MM.1S (cell line): ENCODE data around the gene ERCC4.

Experiments
- DNase-seq: peaks from one replicate; pipeline ENCODE4 v3.0.0-alpha.2; 2015
- H2AFZ ChIP-seq: fragments of 300-600 bp; sonication (generic); 2 replicates; pipeline ENCODE4 v1.6.0; 2016; ENCODE audit warnings: antibody characterized with exemption, low read length
- H3F3A ChIP-seq: fragments of 300-600 bp; sonication (generic); 2 replicates; pipeline ENCODE4 v1.6.1; 2016; ENCODE audit warnings: mild to moderate bottlenecking, antibody characterized with exemption, low read length, moderate library complexity, mixed read lengths; ENCODE audit not compliant: insufficient read depth
- H3K27ac ChIP-seq: fragments of 300-600 bp; sonication (generic); 2 replicates; pipeline ENCODE4 v1.5.1; 2016; ENCODE audit warnings: mild to moderate bottlenecking, low read length
- H3K27me3 ChIP-seq: fragments of 300-600 bp; sonication (generic); replicated peaks from 2 replicates; pipeline ENCODE4 v1.6.0; 2016; ENCODE audit warnings: low read length; ENCODE audit not compliant: insufficient read depth
- H3K36me3 ChIP-seq: fragments of 300-600 bp; sonication (generic); replicated peaks from 2 replicates; pipeline ENCODE4 v1.6.1; 2016; ENCODE audit warnings: mild to moderate bottlenecking, low read length, mixed read lengths; ENCODE audit not compliant: insufficient read depth
- H3K4me1 ChIP-seq: fragments of 300-600 bp; sonication (generic); 2 replicates; pipeline ENCODE4 v1.6.1; 2016; ENCODE audit warnings: low read length, mixed read lengths
- H3K4me2 ChIP-seq: fragments of 300-600 bp; sonication (generic); 2 replicates; pipeline ENCODE4 v1.6.0; 2016; ENCODE audit warnings: low read depth, low read length
- H3K4me3 ChIP-seq: fragments of 300-600 bp; sonication (generic); 2 replicates; pipeline ENCODE4 v1.5.1; 2016; ENCODE audit warnings: low read length, mixed read lengths
- H3K79me2 ChIP-seq: fragments of 300-600 bp; sonication (generic); 2 replicates; pipeline ENCODE4 v1.6.1; 2016; ENCODE audit warnings: mixed run types, low read length, mixed read lengths
- H3K9ac ChIP-seq: fragments of 300-600 bp; sonication (generic); 2 replicates; pipeline ENCODE4 v1.6.1; 2016; ENCODE audit warnings: low read length, mixed read lengths
- H3K9me2 ChIP-seq: fragments of 300-600 bp; sonication (generic); replicated peaks from 2 replicates; pipeline ENCODE4 v1.6.1; 2016; ENCODE audit warnings: mild to moderate bottlenecking, low read length, mixed read lengths; ENCODE audit not compliant: insufficient read depth
- H3K9me3 ChIP-seq: fragments of 300-600 bp; sonication (generic); replicated peaks from 2 replicates; pipeline ENCODE4 v1.6.1; 2016; ENCODE audit warnings: mild to moderate bottlenecking, low read length, mixed read lengths; ENCODE audit not compliant: insufficient read depth
- H4K20me1 ChIP-seq: fragments of 300-600 bp; sonication (generic); 2 replicates; pipeline ENCODE4 v1.6.1; 2016; ENCODE audit warnings: mild to moderate bottlenecking, low read length, moderate library complexity, mixed read lengths; ENCODE audit not compliant: insufficient read depth
- CTCF ChIP-seq: fragments of 300-600 bp; sonication (generic); IDR thresholded peaks from 2 replicates; pipeline ENCODE4 v1.5.1; 2016; ENCODE audit warnings: antibody characterized with exemption, low read length, mixed read lengths
- EZH2 ChIP-seq: fragments of 300-600 bp; sonication (generic); optimal IDR thresholded peaks from 2 replicates; pipeline ENCODE3; 2017; ENCODE audit warnings: low read depth, mild to moderate bottlenecking, antibody characterized with exemption, low read length, mixed read lengths
- EZH2phosphoT487 ChIP-seq: fragments of 300-600 bp; sonication (generic); IDR thresholded peaks from 2 replicates; pipeline ENCODE4 v1.6.1; 2018; ENCODE audit warnings: antibody characterized with exemption, low read length

ERCC4 gene

GRCh38 chr16:13913374-13914292 lies 6.3 kb upstream of the ERCC4 start:
- H3K27me3 ChIP-seq = no peaks in the 10 kb centered on the region
- peak overlapping the region; percentile 2 for H3K4me2 ChIP-seq
- H3K4me3 ChIP-seq = no peak overlapping the region
- no peak for TF ChIP-seq EZH2phosphoT487
- no peaks in the 10 kb centered on the region for H4K20me1 ChIP-seq
- H3K9ac ChIP-seq = no peak overlapping the region
- H3K9me3 ChIP-seq = no peaks in the 10 kb centered on the region
- H2AFZ ChIP-seq = no peak overlapping the region
- peak overlapping the region; percentile 10; the same call in 1 of the 2 replicates for H3K27ac ChIP-seq
- H3K79me2 ChIP-seq = no peaks in the 10 kb centered on the region
- H3K4me1 ChIP-seq = peaks cover 19% of the 10 kb centered on the region
- peaks cover 17% of the 10 kb centered on the region; the same call in 1 of the 2 replicates for H3F3A ChIP-seq
- peak; percentile 35 for DNase-seq
- no peaks in the 10 kb centered on the region for H3K9me2 ChIP-seq
- H3K36me3 ChIP-seq = no peaks in the 10 kb centered on the region

- Histone ChIP-seq H3K9ac (no peak overlapping the region), H3K4me3 (no peak overlapping the region), H3K27ac (no peak overlapping the region), H3K79me2 (0 out of 2 replicates have a peak, but pooled peaks cover under 1% of the 10 kb centered on the region), H3F3A (peaks cover 13% of the 10 kb centered on the region; the same call in 1 of the 2 replicates), H3K36me3 (no peaks in the 10 kb centered on the region), H4K20me1 (no peaks in the 10 kb centered on the region), H3K9me2 (no peaks in the 10 kb centered on the region), H3K4me2 (no peak overlapping the region), H3K27me3 (no peaks in the 10 kb centered on the region), H3K9me3 (no peaks in the 10 kb centered on the region), H3K4me1 (peaks cover 15% of the 10 kb centered on the region), H2AFZ (no peak overlapping the region)
- no peak for DNase-seq
- TF ChIP-seq EZH2phosphoT487 = no peak
- no peak for TF ChIP-seq CTCF
- TF ChIP-seq EZH2 = no peak
Observed at GRCh38 chr16:13915033-13915635, 4.8 kb upstream of the ERCC4 start.

- peaks cover 3% of the 10 kb centered on the region; the same call in 1 of the 2 replicates for H3K4me1 ChIP-seq
- peak overlapping the region; percentile 70 for H3K4me2 ChIP-seq
- no peaks in the 10 kb centered on the region for H3K27me3 ChIP-seq
- H3K79me2 ChIP-seq = peaks cover 14% of the 10 kb centered on the region; the same call in 1 of the 2 replicates
- peak overlapping the region; percentile 43 for H3K4me3 ChIP-seq
- H3K9me3 ChIP-seq = no peaks in the 10 kb centered on the region
- no peaks in the 10 kb centered on the region for H3K9me2 ChIP-seq
- no peaks in the 10 kb centered on the region for H3K36me3 ChIP-seq
- H3K9ac ChIP-seq = peak overlapping the region; percentile 93; the same call in 1 of the 2 replicates
- peak overlapping the region; percentile 76 for H2AFZ ChIP-seq
- DNase-seq = peak; percentile 66
- H4K20me1 ChIP-seq = no peaks in the 10 kb centered on the region
- TF ChIP-seq EZH2phosphoT487 = no peak
- no peak for TF ChIP-seq CTCF
- no peak for TF ChIP-seq EZH2
- H3F3A ChIP-seq = 0 out of 2 replicates have a peak, but pooled peaks cover 3% of the 10 kb centered on the region
- H3K27ac ChIP-seq = peak overlapping the region; percentile 5; the same call in 1 of the 2 replicates
Observed at GRCh38 chr16:13919330-13919682, 648 bp upstream of the ERCC4 start.
